Measurements from ENCODE around the gene ABCG1. TPM values are rescaled to one million over a fixed set of nuclear protein-coding genes. Genes with fewer than 3 reads are reported as not detected.

ABCG1 gene
- total and polyA plus RNA-seq, 12 donors: 5.5 to 26.2 (median 14.6) TPM

GRCh38 chr21:42319851-42320572, 101.1 kb downstream of the ABCG1 start:
- H3K27me3 ChIP-seq: peaks cover 0 to 14% (median 0%) of the 10 kb centered on the region in 7 donors
- intact Hi-C loops (cut with DNase I): loop anchor here in 4 of 10 donors (10.0 kb wide), 3 partner anchors 105 to 175 kb away; partner anchors contain the start of gene ABCG1 (in 1 of the 4)
- H3K9me3 ChIP-seq: no peaks in the 10 kb centered on the region
- 68 to 71% methylated on average over 17 of the region's 17 CpGs for WGBS, 2 donors
- peak overlapping the region in 1 of 10 donors; percentile 26 for H3K27ac ChIP-seq
- ATAC-seq: peak in 3 of 8 donors; percentile 9 to 27 (median 23)
- no peak for DNase-seq
- peaks cover 0 to 12% (median 0%) of the 10 kb centered on the region in 9 donors for H3K4me1 ChIP-seq
- TF ChIP-seq CTCF (IDR thresholded peaks at IDR 0.05): peak in 2 of 9 donors; percentile 15 to 27
- H3K36me3 ChIP-seq: no peaks in the 10 kb centered on the region
- H3K4me3 ChIP-seq: no peak overlapping the region

- 95 to 97% methylated on average over 8 of the region's 8 CpGs for WGBS, 2 donors
Observed at GRCh38 chr21:42320791-42321190, 101.9 kb downstream of the ABCG1 start.

GRCh38 chr21:42321231-42321630, 102.3 kb downstream of the ABCG1 start:
- intact Hi-C loops (cut with DNase I): no loop called here
- DNase-seq: no peak
- ATAC-seq: no peak
- WGBS, 2 donors: 87 to 88% methylated on average over 10 of the region's 10 CpGs
- no peak overlapping the region for H3K27ac ChIP-seq
- H3K4me1 ChIP-seq: peaks cover 0 to 12% (median 0%) of the 10 kb centered on the region in 9 donors
- H3K27me3 ChIP-seq: peaks cover 0 to 14% (median 0%) of the 10 kb centered on the region in 7 donors
- H3K9me3 ChIP-seq: peaks cover 0 to 8% (median 0%) of the 10 kb centered on the region in 11 donors
- no peaks in the 10 kb centered on the region for H3K36me3 ChIP-seq
- no peak for TF ChIP-seq CTCF (IDR thresholded peaks at IDR 0.05)
- no peak overlapping the region for H3K4me3 ChIP-seq

More at GRCh38 chr21:42320791-42321190, 101.9 kb downstream of the ABCG1 start:
- peaks cover 0 to 6% (median 0%) of the 10 kb centered on the region in 11 donors for H3K9me3 ChIP-seq
- no peak for ATAC-seq
- no peak overlapping the region for H3K4me3 ChIP-seq
- TF ChIP-seq CTCF (IDR thresholded peaks at IDR 0.05): no peak
- DNase-seq: no peak
- H3K27me3 ChIP-seq: peaks cover 0 to 14% (median 0%) of the 10 kb centered on the region in 7 donors
- peaks cover 0 to 12% (median 0%) of the 10 kb centered on the region in 9 donors for H3K4me1 ChIP-seq
- intact Hi-C loops (cut with DNase I): no loop called here
- no peak overlapping the region for H3K27ac ChIP-seq
- no peaks in the 10 kb centered on the region for H3K36me3 ChIP-seq

GRCh38 chr21:42321845-42322244, 102.9 kb downstream of the ABCG1 start:
- DNase-seq: no peak
- TF ChIP-seq CTCF (IDR thresholded peaks at IDR 0.05): no peak
- no peak for ATAC-seq

More at GRCh38 chr21:42321845-42322244, 102.9 kb downstream of the ABCG1 start:
- Histone ChIP-seq H3K9me3 (peaks cover 0 to 8% (median 0%) of the 10 kb centered on the region in 11 donors), H3K27ac (no peak overlapping the region), H3K4me3 (no peak overlapping the region), H3K36me3 (no peaks in the 10 kb centered on the region), H3K4me1 (peaks cover 0 to 12% (median 0%) of the 10 kb centered on the region in 9 donors), H3K27me3 (peaks cover 0 to 14% (median 0%) of the 10 kb centered on the region in 7 donors)
- intact Hi-C loops (cut with DNase I): no loop called here
- WGBS, 2 donors: 83 to 90% methylated on average over 4 of the region's 4 CpGs

Data from heart right ventricle (tissue), 16 donors.